H1 (cell line): ENCODE data around the gene CPT1A.

Source experiments
- ASH2L ChIP-seq: fragments of 200-600, 300-600 bp; sonication (generic); IDR thresholded peaks from one replicate; pipeline ENCODE4 v1.7.1; 2017; ENCODE audit warnings: low read length
- CHD1 ChIP-seq: IDR thresholded peaks from 2 replicates; pipeline ENCODE4 v1.6.1; 2012; ENCODE audit warnings: low read depth, low read length, improper control_type of control experiment
- CHD2 ChIP-seq: IDR thresholded peaks from 2 replicates; pipeline ENCODE4 v1.6.1; 2012; ENCODE audit warnings: low read length, improper control_type of control experiment
- EZH2 ChIP-seq: fragments of 200-600 bp; sonication (generic); IDR thresholded peaks from 2 replicates; pipeline ENCODE4 v1.7.1; 2012; ENCODE audit warnings: low read depth, mild to moderate bottlenecking, moderate library complexity, low read length, inconsistent platforms; ENCODE audit not compliant: severe bottlenecking
- MAX ChIP-seq: IDR thresholded peaks from 2 replicates; pipeline ENCODE4 v1.6.1; 2012; ENCODE audit warnings: inconsistent platforms
- POLR2A ChIP-seq, 2 experiments: IDR thresholded peaks; 1 replicate in 1 of 2; 2 replicates in 1 of 2; pipeline ENCODE4 v1.6.1; 2011; ENCODE audit warnings: low read depth in 2 of 2, low read length in 2 of 2, mild to moderate bottlenecking in 2 of 2; ENCODE audit errors: control extremely low read depth in 1 of 2
- POLR2AphosphoS5 ChIP-seq: IDR thresholded peaks from 2 replicates; pipeline ENCODE4 v1.6.1; 2011; ENCODE audit warnings: low read depth, low read length
- RAD21 ChIP-seq, 2 experiments: IDR thresholded peaks in 1 of 2; conservative IDR thresholded peaks in 1 of 2; 2 replicates each; pipeline ENCODE4 v1.6.1; 2011; ENCODE audit warnings: low read depth in 2 of 2, low read length in 2 of 2, improper control_type of control experiment in 1 of 2, inconsistent platforms in 1 of 2, mild to moderate bottlenecking in 1 of 2, moderate library complexity in 1 of 2
- SP1 ChIP-seq: IDR thresholded peaks from 2 replicates; pipeline ENCODE4 v1.6.1; 2011; ENCODE audit warnings: low read depth, low read length
- SP4 ChIP-seq: IDR thresholded peaks from 2 replicates; pipeline ENCODE4 v1.6.1; 2012; ENCODE audit warnings: low read length, inconsistent platforms
- TAF1 ChIP-seq: IDR thresholded peaks from 2 replicates; pipeline ENCODE4 v1.6.1; 2011; ENCODE audit warnings: mild to moderate bottlenecking, low read depth, low read length
- TCF12 ChIP-seq: IDR thresholded peaks from 2 replicates; pipeline ENCODE4 v1.6.1; 2011; ENCODE audit warnings: low read depth, mild to moderate bottlenecking, low read length
- USF2 ChIP-seq: IDR thresholded peaks from 2 replicates; pipeline ENCODE4 v1.6.1; 2011; ENCODE audit warnings: low read length, improper control_type of control experiment

- TF ChIP-seq ASH2L = no peak
- TF ChIP-seq TAF1 = no peak
- TF ChIP-seq RAD21 (IDR thresholded peaks at IDR 0.05 in 1 of 2, conservative IDR thresholded peaks at IDR 0.05 in 1 of 2; ENCODE audit: low read depth in 2 of 2, low read length in 2 of 2) = no peak
- no peak for TF ChIP-seq EZH2
- no peak for TF ChIP-seq SP1
- no peak for TF ChIP-seq TCF12
- no peak for TF ChIP-seq CHD2
- TF ChIP-seq CHD1 = no peak
- TF ChIP-seq SP4 = no peak
- TF ChIP-seq MAX = no peak
- no peak for TF ChIP-seq POLR2A (IDR thresholded peaks at IDR 0.05; ENCODE audit: control extremely low read depth in 1 of 2, low read depth in 2 of 2, low read length in 2 of 2)
- TF ChIP-seq USF2 = no peak
- TF ChIP-seq POLR2AphosphoS5 = no peak
These were observed 44.9 kb downstream of the CPT1A start for GRCh38 chr11:68796801-68797200.
